ENCODE results near the gene MPP7. TPM values are rescaled to one million over a fixed set of nuclear protein-coding genes. Genes with fewer than 3 reads are reported as not detected.

The MPP7 gene
- polyA plus RNA-seq, 1 donor from 2014 or later = 6.1 TPM

DNA sequence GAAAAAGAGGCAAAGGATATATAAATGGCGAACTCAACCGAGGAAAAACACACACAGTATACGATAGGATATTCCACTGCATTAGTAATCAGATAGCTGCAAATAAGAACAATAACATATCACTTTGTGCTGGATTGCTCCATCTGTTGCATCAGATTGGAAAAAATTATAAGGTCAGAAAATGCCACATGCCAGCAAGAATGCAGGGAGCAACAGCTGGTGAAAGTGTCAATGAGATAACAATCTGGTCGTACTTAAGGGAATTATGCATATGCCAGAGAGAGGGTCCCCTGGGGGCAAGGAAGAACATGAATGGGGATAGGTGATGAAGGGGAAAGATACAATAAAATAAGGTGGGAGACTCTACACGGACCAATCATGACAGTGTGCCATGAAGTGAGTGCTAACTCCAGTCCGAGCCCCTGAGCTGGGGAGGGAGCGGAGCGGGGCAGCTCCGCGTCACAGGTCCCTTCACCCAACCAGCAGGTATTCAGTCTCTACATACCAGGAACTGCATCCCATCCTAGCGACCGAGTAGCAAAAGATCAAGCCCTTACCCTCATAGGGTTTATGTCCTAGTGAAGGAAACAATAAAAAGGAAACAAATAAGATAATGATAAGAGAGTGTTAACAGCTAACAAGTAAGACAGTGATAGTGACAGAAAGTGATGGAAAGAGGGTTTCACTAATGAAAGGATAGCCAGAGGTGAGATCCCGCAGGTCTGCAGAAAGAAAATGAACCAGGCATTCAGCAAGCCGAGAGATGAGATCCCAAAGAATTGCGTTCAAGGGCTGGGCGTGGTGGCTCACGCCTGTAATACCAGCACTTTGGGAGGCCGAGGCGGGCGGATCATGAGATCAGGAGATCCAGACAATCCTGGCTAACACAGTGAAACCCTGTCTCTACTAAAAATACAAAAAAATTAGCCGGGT lies 9.4 kb downstream of the MPP7 start:
- H3K9ac ChIP-seq (ENCODE audit: low read length) = no peak overlapping the region
- no peaks in the 10 kb centered on the region for H3F3A ChIP-seq (ENCODE audit: insufficient read depth, low read length, poor library complexity, severe bottlenecking)
- H3K36me3 ChIP-seq (ENCODE audit: insufficient read depth, low read length) = no peaks in the 10 kb centered on the region
- H3K4me2 ChIP-seq (ENCODE audit: low read length) = no peak overlapping the region
- no peak overlapping the region for H3K4me3 ChIP-seq (ENCODE audit: low read length)
- H3K27me3 ChIP-seq (ENCODE audit: insufficient read depth, low read depth, low read length) = no peaks in the 10 kb centered on the region
- H3K9me3 ChIP-seq (ENCODE audit: low read length) = no peaks in the 10 kb centered on the region
- no peaks in the 10 kb centered on the region for H3K9me2 ChIP-seq (ENCODE audit: insufficient read depth, low read length)
- H3K27ac ChIP-seq (ENCODE audit: low read length) = no peak overlapping the region
- TF ChIP-seq EP300 (conservative IDR thresholded peaks at IDR 0.05; ENCODE audit: poor library complexity, severe bottlenecking) = no peak
- TF ChIP-seq MXI1 (conservative IDR thresholded peaks at IDR 0.05; ENCODE audit: poor library complexity, severe bottlenecking) = no peak
- no peak for TF ChIP-seq SMC3 (conservative IDR thresholded peaks at IDR 0.05; ENCODE audit: poor library complexity)
- TF ChIP-seq, protein P1, sequence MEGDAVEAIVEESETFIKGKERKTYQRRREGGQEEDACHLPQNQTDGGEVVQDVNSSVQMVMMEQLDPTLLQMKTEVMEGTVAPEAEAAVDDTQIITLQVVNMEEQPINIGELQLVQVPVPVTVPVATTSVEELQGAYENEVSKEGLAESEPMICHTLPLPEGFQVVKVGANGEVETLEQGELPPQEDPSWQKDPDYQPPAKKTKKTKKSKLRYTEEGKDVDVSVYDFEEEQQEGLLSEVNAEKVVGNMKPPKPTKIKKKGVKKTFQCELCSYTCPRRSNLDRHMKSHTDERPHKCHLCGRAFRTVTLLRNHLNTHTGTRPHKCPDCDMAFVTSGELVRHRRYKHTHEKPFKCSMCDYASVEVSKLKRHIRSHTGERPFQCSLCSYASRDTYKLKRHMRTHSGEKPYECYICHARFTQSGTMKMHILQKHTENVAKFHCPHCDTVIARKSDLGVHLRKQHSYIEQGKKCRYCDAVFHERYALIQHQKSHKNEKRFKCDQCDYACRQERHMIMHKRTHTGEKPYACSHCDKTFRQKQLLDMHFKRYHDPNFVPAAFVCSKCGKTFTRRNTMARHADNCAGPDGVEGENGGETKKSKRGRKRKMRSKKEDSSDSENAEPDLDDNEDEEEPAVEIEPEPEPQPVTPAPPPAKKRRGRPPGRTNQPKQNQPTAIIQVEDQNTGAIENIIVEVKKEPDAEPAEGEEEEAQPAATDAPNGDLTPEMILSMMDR (IDR thresholded peaks at IDR 0.05; ENCODE audit: poor library complexity, severe bottlenecking) = no peak
- no peak for TF ChIP-seq TAF1 (IDR thresholded peaks at IDR 0.05; ENCODE audit: low read depth)
- no peaks in the 10 kb centered on the region for H3K79me2 ChIP-seq (replicated peaks; ENCODE audit: insufficient read depth, low read length)
- no peaks in the 10 kb centered on the region for H4K20me1 ChIP-seq (ENCODE audit: insufficient read depth)
- no peak overlapping the region for H2AFZ ChIP-seq (ENCODE audit: low read depth, low read length)

DNA sequence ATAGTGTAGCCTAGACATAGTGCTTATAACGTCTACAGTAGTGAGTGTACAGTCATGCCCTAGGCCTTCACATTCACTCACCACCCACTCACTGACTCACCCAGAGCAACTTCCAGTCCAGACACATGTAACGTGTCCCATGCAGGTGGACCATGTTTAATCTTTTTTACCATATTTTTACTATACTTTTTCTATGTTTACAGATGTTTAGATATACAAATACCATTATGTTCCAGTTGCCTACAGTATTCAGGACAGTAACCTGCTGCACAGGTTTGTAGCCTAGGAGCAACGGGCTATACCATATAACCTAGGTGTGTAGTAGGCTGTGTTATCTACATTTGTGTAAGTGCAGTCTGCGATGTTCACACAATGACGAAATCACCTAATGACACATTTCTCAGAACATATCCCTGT lies 11.0 kb downstream of the MPP7 start:
- H3K27me3 ChIP-seq (ENCODE audit: insufficient read depth, low read depth, low read length) = no peaks in the 10 kb centered on the region
- no peaks in the 10 kb centered on the region for H4K20me1 ChIP-seq (ENCODE audit: insufficient read depth)
- H3K9me3 ChIP-seq (ENCODE audit: low read length) = no peaks in the 10 kb centered on the region
- no peak overlapping the region for H3K27ac ChIP-seq (ENCODE audit: low read length)
- H3K79me2 ChIP-seq (replicated peaks; ENCODE audit: insufficient read depth, low read length) = no peaks in the 10 kb centered on the region
- no peak overlapping the region for H3K4me2 ChIP-seq (ENCODE audit: low read length)
- no peaks in the 10 kb centered on the region for H3K36me3 ChIP-seq (ENCODE audit: insufficient read depth, low read length)
- H3K9ac ChIP-seq (ENCODE audit: low read length) = no peak overlapping the region
- no peak overlapping the region for H3K4me3 ChIP-seq (ENCODE audit: low read length)
- no peaks in the 10 kb centered on the region for H3K9me2 ChIP-seq (ENCODE audit: insufficient read depth, low read length)
- TF ChIP-seq RAD21 (conservative IDR thresholded peaks at IDR 0.05) = no peak
- TF ChIP-seq, protein P1 (IDR thresholded peaks at IDR 0.05; ENCODE audit: poor library complexity, severe bottlenecking) = no peak
- no peak for TF ChIP-seq MXI1 (conservative IDR thresholded peaks at IDR 0.05; ENCODE audit: poor library complexity, severe bottlenecking)
- no peak for TF ChIP-seq TAF1 (IDR thresholded peaks at IDR 0.05; ENCODE audit: low read depth)
- TF ChIP-seq, protein P2, sequence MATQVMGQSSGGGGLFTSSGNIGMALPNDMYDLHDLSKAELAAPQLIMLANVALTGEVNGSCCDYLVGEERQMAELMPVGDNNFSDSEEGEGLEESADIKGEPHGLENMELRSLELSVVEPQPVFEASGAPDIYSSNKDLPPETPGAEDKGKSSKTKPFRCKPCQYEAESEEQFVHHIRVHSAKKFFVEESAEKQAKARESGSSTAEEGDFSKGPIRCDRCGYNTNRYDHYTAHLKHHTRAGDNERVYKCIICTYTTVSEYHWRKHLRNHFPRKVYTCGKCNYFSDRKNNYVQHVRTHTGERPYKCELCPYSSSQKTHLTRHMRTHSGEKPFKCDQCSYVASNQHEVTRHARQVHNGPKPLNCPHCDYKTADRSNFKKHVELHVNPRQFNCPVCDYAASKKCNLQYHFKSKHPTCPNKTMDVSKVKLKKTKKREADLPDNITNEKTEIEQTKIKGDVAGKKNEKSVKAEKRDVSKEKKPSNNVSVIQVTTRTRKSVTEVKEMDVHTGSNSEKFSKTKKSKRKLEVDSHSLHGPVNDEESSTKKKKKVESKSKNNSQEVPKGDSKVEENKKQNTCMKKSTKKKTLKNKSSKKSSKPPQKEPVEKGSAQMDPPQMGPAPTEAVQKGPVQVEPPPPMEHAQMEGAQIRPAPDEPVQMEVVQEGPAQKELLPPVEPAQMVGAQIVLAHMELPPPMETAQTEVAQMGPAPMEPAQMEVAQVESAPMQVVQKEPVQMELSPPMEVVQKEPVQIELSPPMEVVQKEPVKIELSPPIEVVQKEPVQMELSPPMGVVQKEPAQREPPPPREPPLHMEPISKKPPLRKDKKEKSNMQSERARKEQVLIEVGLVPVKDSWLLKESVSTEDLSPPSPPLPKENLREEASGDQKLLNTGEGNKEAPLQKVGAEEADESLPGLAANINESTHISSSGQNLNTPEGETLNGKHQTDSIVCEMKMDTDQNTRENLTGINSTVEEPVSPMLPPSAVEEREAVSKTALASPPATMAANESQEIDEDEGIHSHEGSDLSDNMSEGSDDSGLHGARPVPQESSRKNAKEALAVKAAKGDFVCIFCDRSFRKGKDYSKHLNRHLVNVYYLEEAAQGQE (IDR thresholded peaks at IDR 0.05; ENCODE audit: borderline replicate concordance) = no peak
- no peak for TF ChIP-seq EP300 (conservative IDR thresholded peaks at IDR 0.05; ENCODE audit: poor library complexity, severe bottlenecking)
- TF ChIP-seq SMC3 (conservative IDR thresholded peaks at IDR 0.05; ENCODE audit: poor library complexity) = no peak
- TF ChIP-seq EZH2 (IDR thresholded peaks at IDR 0.05; ENCODE audit: borderline replicate concordance, insufficient read depth, low read length, poor library complexity, severe bottlenecking) = no peak
- TF ChIP-seq POLR2AphosphoS5 (IDR thresholded peaks at IDR 0.05) = no peak
- H3F3A ChIP-seq (ENCODE audit: insufficient read depth, low read length, poor library complexity, severe bottlenecking) = no peaks in the 10 kb centered on the region
- H2AFZ ChIP-seq (ENCODE audit: low read depth, low read length) = no peak overlapping the region
